ENCODE data around the gene IGFBP7. TPM values are rescaled to one million over a fixed set of nuclear protein-coding genes. Genes with fewer than 3 reads are reported as not detected.

The IGFBP7 gene
- total and polyA plus RNA-seq, 8 donors = 49.4 to 324 (median 152) TPM

DNA sequence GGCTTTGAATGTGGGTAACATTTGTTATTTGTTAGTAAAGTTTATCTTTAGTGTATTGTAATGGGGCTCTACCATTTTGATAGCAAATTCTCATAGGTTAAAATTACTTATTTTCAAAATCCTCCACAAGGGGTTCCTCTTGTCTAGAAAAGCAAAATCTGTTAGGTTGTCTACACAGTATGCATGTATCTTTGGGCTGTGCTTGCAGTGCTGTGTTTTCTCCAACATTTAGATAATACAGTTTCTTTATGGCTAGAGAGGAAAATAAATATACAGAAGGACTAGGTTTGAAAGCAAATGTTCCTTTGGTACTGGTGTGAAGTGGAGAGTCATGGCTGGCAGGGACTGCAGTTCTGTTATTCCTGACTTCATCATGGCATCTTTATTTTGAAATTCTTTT lies 91.2 kb downstream of the IGFBP7 start:
- no peak for ATAC-seq
- TF ChIP-seq, protein P1, sequence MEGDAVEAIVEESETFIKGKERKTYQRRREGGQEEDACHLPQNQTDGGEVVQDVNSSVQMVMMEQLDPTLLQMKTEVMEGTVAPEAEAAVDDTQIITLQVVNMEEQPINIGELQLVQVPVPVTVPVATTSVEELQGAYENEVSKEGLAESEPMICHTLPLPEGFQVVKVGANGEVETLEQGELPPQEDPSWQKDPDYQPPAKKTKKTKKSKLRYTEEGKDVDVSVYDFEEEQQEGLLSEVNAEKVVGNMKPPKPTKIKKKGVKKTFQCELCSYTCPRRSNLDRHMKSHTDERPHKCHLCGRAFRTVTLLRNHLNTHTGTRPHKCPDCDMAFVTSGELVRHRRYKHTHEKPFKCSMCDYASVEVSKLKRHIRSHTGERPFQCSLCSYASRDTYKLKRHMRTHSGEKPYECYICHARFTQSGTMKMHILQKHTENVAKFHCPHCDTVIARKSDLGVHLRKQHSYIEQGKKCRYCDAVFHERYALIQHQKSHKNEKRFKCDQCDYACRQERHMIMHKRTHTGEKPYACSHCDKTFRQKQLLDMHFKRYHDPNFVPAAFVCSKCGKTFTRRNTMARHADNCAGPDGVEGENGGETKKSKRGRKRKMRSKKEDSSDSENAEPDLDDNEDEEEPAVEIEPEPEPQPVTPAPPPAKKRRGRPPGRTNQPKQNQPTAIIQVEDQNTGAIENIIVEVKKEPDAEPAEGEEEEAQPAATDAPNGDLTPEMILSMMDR (IDR thresholded peaks at IDR 0.05) = no peak
- H3K4me3 ChIP-seq = no peak overlapping the region
- intact Hi-C loops (cut with DNase I) = no loop called here
- no peak overlapping the region for H3K27ac ChIP-seq
- no peaks in the 10 kb centered on the region for H3K9me3 ChIP-seq
- H3K36me3 ChIP-seq = peaks cover 0 to 70% (median 45%) of the 10 kb centered on the region in 3 donors
- H3K4me1 ChIP-seq = no peaks in the 10 kb centered on the region
- H3K27me3 ChIP-seq = no peaks in the 10 kb centered on the region
- DNase-seq = no peak
- FAIRE-seq = no peak

DNA sequence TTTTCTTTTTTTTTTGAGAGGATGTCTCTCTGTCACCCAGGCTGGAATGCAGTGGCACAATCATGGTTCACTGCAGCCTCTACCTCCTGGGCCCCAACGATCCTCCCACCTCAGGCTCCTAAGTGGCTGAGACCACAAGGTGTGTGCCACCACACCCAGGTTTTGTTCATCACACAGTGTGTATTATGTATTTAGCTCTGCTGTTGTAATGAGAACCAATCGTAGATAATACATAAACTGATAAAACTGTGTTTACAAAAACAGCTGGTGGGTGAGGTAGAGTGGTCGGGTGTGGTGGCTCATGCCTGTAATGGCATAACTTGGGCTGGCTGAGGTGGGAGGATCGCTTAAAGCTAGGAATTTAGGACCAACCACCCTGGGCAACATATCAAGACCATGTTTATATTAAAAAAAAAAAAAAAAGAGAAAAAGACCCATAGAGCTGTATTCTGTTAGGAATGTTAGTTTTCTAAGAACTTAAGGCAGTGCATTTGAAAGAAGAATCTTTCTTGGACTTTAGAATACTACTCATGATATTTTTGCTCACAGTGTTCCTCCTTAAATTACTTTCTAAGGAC lies 96.6 kb downstream of the IGFBP7 start:
- intact Hi-C loops (cut with DNase I) = no loop called here
- 75 to 80% methylated on average over 4 of the region's 4 CpGs for WGBS, 2 donors

DNA sequence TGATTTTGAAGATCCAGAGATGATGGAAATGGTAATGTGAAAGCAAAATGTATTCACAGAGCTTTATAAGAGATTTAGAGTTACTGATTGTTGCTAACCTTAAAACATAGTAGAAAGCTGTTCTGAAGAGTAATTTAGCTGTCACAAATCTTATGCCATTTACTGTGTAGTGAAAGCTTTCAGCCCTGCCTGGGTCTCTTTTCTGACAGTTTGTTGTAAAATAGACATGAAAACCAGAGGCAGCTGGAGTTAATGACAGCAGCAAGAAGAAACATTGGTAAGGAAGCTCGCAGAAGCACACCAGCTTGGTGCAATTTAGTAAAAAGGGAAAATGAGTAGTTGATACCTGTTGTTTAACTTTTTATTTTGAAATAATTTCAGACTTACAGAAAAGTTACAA lies 110.4 kb downstream of the IGFBP7 start:
- no peak for FAIRE-seq
- intact Hi-C loops (cut with DNase I) = no loop called here
- TF ChIP-seq, protein P1 (IDR thresholded peaks at IDR 0.05) = no peak
- H3K4me1 ChIP-seq = peaks cover 0 to 8% (median 0%) of the 10 kb centered on the region in 3 donors
- no peak overlapping the region for H3K27ac ChIP-seq
- DNase-seq = no peak
- H3K4me3 ChIP-seq = no peak overlapping the region
- no peaks in the 10 kb centered on the region for H3K9me3 ChIP-seq
- ATAC-seq = no peak
- peaks cover 0 to 34% (median 16%) of the 10 kb centered on the region in 3 donors for H3K36me3 ChIP-seq
- H3K27me3 ChIP-seq = no peaks in the 10 kb centered on the region
- WGBS, 2 donors = 100% methylated on average over 1 of the region's 1 CpG

More for the DNA sequence above, 96.6 kb downstream of the IGFBP7 start:
- TF ChIP-seq, protein P1 (IDR thresholded peaks at IDR 0.05) = no peak
- DNase-seq (no peak), ATAC-seq (peak in 1 of 4 donors; percentile 12), FAIRE-seq (no peak)
- Histone ChIP-seq H3K4me3 (no peak overlapping the region), H3K36me3 (peaks cover 0 to 79% (median 23%) of the 10 kb centered on the region in 3 donors), H3K27ac (no peak overlapping the region), H3K27me3 (no peaks in the 10 kb centered on the region), H3K9me3 (no peaks in the 10 kb centered on the region), H3K4me1 (no peaks in the 10 kb centered on the region)

DNA sequence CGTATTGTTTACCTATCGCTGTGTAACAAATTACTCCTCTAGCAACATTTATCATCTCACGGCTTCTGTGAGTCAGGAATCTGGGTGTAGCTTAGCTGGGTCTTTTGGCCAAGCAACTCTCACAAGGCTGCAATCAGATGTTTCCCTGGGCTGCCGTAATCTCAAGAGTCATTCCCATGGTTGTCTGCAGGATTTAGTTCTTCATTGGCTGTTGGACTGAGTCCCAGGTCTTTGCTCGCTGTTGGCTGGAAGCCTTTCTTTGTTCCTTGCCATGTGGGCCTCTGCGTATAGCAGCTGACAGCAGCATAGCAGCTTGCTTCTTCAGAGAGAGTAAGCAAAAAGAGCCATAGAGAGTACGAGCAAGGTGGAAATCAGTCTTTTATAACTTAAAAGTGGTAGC lies 114.7 kb downstream of the IGFBP7 start:
- TF ChIP-seq, protein P1 (IDR thresholded peaks at IDR 0.05) = no peak
- DNase-seq (peak in 3 of 6 donors; percentile 33 to 48 (median 46)), ATAC-seq (peak; percentile 24 to 90 (median 88)), FAIRE-seq (no peak)
- H3K27ac ChIP-seq = peak overlapping the region in 1 of 4 donors; percentile 4
- no peaks in the 10 kb centered on the region for H3K9me3 ChIP-seq
- intact Hi-C loops (cut with DNase I) = no loop called here
- peaks cover 0 to 8% (median 0%) of the 10 kb centered on the region in 3 donors for H3K4me1 ChIP-seq
- no peak overlapping the region for H3K4me3 ChIP-seq
- no peaks in the 10 kb centered on the region for H3K27me3 ChIP-seq
- 32 to 33% methylated on average over 7 of the region's 7 CpGs for WGBS, 2 donors
- H3K36me3 ChIP-seq = peaks cover 0 to 42% (median 15%) of the 10 kb centered on the region in 3 donors

DNA sequence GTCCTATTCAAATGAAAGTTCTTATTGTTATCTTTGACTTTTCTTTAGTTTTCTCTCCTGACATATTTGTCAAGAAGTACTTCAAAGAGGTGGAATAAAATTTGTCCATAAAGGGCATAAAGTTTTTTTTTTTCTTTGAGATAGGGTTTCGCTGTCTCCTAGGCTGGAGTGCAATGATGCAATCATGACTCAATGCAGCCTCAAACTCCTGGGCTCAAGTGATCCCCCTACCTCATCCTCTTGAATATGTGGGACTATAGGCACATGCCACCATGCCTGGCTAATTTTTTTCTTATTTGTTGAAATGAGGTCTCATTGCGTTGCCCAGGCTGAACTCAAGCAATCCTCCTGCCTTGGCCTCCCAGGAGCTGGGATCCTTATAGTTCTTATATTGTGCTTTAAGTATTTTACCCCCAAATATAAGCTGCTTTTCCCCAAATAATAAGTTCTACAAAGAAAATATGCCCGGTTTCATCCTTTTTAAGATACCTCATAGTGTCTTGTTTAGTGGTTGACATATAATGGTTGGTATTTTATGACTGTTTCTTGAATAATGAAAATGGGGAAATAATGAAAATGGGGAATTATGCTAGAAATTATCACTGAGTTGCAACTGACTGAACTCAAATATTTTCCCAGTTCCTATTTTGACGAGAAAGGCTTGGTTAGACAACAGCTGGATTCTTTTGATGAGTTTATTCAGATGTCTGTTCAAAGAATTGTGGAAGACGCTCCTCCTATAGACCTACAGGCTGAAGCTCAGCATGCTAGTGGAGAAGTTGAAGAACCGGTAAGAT lies 119.9 kb downstream of the IGFBP7 start:
- peaks cover 0 to 3% (median 0%) of the 10 kb centered on the region in 3 donors for H3K4me1 ChIP-seq
- ATAC-seq (no peak), DNase-seq (no peak), FAIRE-seq (no peak)
- no peak overlapping the region for H3K27ac ChIP-seq
- peaks cover 4 to 51% (median 14%) of the 10 kb centered on the region in 3 donors for H3K36me3 ChIP-seq
- TF ChIP-seq, protein P1 (IDR thresholded peaks at IDR 0.05) = no peak
- intact Hi-C loops (cut with DNase I) = no loop called here
- no peaks in the 10 kb centered on the region for H3K27me3 ChIP-seq
- no peaks in the 10 kb centered on the region for H3K9me3 ChIP-seq
- no peak overlapping the region for H3K4me3 ChIP-seq
- WGBS, 2 donors = 90 to 93% methylated on average over 6 of the region's 6 CpGs

Measured in pancreas (tissue), 10 donors.